ENCODE data around the gene DBN1. TPM values are rescaled to one million over a fixed set of nuclear protein-coding genes. Genes with fewer than 3 reads are reported as not detected.

Gene DBN1
- 205 TPM for polyA plus RNA-seq (2013, experiment 1 of 2)
- 197 TPM for polyA plus RNA-seq (2013, experiment 2 of 2)

DNA sequence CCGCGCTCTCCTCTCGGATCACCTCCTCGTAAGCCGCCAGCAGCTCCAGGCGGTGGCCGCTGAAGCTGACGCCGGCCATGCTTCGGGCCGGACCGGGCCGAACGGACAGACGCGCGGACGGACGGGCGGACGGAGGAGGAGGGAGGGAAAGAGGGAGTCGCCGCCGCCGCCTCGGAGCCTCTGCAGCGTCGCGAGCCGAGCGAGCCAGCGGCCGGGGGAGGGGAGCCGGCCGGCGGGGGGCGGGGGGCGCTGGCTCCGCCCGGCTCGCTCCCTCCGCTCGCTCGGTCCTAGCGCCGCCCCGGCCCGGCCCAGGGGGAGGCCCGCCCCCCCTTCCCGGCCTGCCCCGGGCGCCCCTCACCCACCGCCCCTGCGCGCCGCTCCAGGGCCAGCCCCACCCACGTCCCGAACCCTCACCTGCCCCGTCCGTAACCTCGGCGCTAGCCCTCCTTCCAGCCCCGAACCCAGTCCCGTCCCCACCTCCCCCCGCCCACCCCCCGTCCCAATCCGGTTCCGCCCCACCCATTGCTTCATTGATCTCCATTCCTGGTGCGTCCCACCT is at the start of gene DBN1:
TSS of gene DBN1 (minus strand) at position 192 of the 559 bp plus-strand sequence. CDS start at position 79, 113 bp downstream.
- H3K9ac ChIP-seq (ENCODE audit: low read depth, low read length, poor library complexity), result peak within 1 kb of the TSS; percentile 99
- peaks cover 41 to 44% of the 10 kb centered on the region in 2 donors for H3K4me1 ChIP-seq (ENCODE audit: control insufficient read depth in 2 of 2, insufficient read depth in 1 of 2, low read depth in 1 of 2, low read length in 2 of 2)
- no peak for DNase-seq (ENCODE audit: low spot score)

DNA sequence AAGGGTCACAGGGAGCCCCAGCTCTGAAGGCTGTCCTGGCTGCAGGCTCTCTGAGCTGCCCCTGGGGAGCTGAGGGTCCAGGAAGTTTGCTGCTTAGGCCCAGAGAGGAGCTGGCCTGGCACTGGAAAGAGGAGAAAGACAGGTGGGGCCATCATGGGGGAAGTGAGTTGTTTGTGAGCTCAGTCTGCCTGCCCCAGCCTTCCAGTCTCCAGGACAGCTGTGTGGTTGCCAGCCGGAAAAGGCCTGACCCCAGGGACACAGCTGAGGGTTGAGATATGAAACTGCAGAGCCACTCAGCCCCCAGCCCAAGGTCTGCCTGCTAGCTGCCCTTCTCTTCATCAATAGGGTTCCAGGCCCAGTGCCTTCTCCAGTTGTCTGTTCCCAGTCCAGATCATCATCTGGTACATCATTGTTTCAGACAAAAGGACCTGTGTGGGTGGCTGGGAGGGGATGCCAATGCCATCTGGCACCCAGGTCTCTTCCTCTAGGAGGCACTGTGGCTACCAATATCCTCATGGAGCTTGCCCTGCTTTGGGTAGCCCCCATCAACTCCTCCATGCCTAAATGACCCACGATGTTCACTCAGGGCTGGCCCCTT is 47.6 kb upstream of the DBN1 start:
- H3K9me3 ChIP-seq (replicated peaks in 1 of 2; ENCODE audit: control insufficient read depth in 2 of 2, insufficient read depth in 1 of 2, low read depth in 1 of 2, low read length in 2 of 2), result no peaks in the 10 kb centered on the region
- H3K4me1 ChIP-seq (ENCODE audit: control insufficient read depth in 2 of 2, insufficient read depth in 1 of 2, low read depth in 1 of 2, low read length in 2 of 2), result peaks cover 3% of the 10 kb centered on the region in 2 donors
- H3K27ac ChIP-seq (replicated peaks; ENCODE audit: low read length), result no peak overlapping the region
- H3K27me3 ChIP-seq (ENCODE audit: control insufficient read depth in 3 of 3, insufficient read depth in 3 of 3, low read depth in 1 of 3, low read length in 3 of 3), result no peaks in the 10 kb centered on the region
- DNase-seq (ENCODE audit: low spot score), result no peak
- H3K79me1 ChIP-seq (ENCODE audit: low read depth, low read length), result peaks cover 9% of the 10 kb centered on the region
- no peak overlapping the region for H3K4me3 ChIP-seq (ENCODE audit: low read length in 2 of 2)
- no peak overlapping the region for H3K23ac ChIP-seq (ENCODE audit: low read depth, low read length, poor library complexity)
- H3K4ac ChIP-seq (ENCODE audit: low read length), result no peak overlapping the region
- no peak overlapping the region for H2BK120ac ChIP-seq (ENCODE audit: low read depth, low read length)
- H3K4me2 ChIP-seq (ENCODE audit: insufficient read depth, low read length, poor library complexity, severe bottlenecking), result no peak overlapping the region
- H2AK5ac ChIP-seq (ENCODE audit: low read depth, low read length), result no peak overlapping the region
- H4K91ac ChIP-seq (ENCODE audit: low read depth, low read length, poor library complexity), result no peak overlapping the region
- no CpG with 5 or more reads among the region's 2 CpGs for WGBS, 2 donors (ENCODE audit: extremely low coverage in 2 of 2, insufficient read length in 2 of 2, insufficient replicate concordance in 1 of 2)
- no peak overlapping the region for H2BK5ac ChIP-seq (ENCODE audit: low read length)
- no peak overlapping the region for H2BK15ac ChIP-seq (ENCODE audit: low read length)
- H4K8ac ChIP-seq (ENCODE audit: low read depth, low read length), result no peak overlapping the region
- no peak overlapping the region for H3K9ac ChIP-seq (ENCODE audit: low read depth, low read length, poor library complexity)
- no peak overlapping the region for H2BK12ac ChIP-seq (ENCODE audit: low read length)
- peaks cover 53 to 71% of the 10 kb centered on the region in 2 donors for H3K36me3 ChIP-seq (replicated peaks in 1 of 2; ENCODE audit: control insufficient read depth in 2 of 2, insufficient read depth in 2 of 2, low read length in 2 of 2)
- H2AFZ ChIP-seq (ENCODE audit: low read length), result no peak overlapping the region
- no peak overlapping the region for H3K18ac ChIP-seq (ENCODE audit: low read length)
- H3K14ac ChIP-seq (ENCODE audit: low read length), result no peak overlapping the region

More for the DNA sequence above, at the start of gene DBN1:
- H3K4me2 ChIP-seq (ENCODE audit: insufficient read depth, low read length, poor library complexity, severe bottlenecking), result peak within 1 kb of the TSS; percentile 87
- H2AFZ ChIP-seq (ENCODE audit: low read length), result peak within 1 kb of the TSS; percentile 61
- H4K8ac ChIP-seq (ENCODE audit: low read depth, low read length), result no peak within 1 kb of the TSS
- peak within 1 kb of the TSS; percentile 68 for H2AK5ac ChIP-seq (ENCODE audit: low read depth, low read length)
- H3K27ac ChIP-seq (replicated peaks; ENCODE audit: low read length), result peak within 1 kb of the TSS; percentile 88
- peaks cover 25% of the 10 kb centered on the region for H3K79me1 ChIP-seq (ENCODE audit: low read depth, low read length)
- H3K4me3 ChIP-seq (ENCODE audit: low read length in 2 of 2), result peak within 1 kb of the TSS; percentile 94 to 96
- peak within 1 kb of the TSS; percentile 69 for H2BK12ac ChIP-seq (ENCODE audit: low read length)
- WGBS, 2 donors (ENCODE audit: extremely low coverage in 2 of 2, insufficient read length in 2 of 2, insufficient replicate concordance in 1 of 2), result no CpG with 5 or more reads among the region's 69 CpGs
- peak within 1 kb of the TSS; percentile 93 for H2BK120ac ChIP-seq (ENCODE audit: low read depth, low read length)
- peak within 1 kb of the TSS; percentile 99 for H3K18ac ChIP-seq (ENCODE audit: low read length)
- H3K23ac ChIP-seq (ENCODE audit: low read depth, low read length, poor library complexity), result peak within 1 kb of the TSS; percentile 94
- H3K36me3 ChIP-seq (replicated peaks in 1 of 2; ENCODE audit: control insufficient read depth in 2 of 2, insufficient read depth in 2 of 2, low read length in 2 of 2), result peaks cover 24 to 41% of the 10 kb centered on the region in 2 donors
- peak within 1 kb of the TSS; percentile 95 for H2BK5ac ChIP-seq (ENCODE audit: low read length)
- H3K4ac ChIP-seq (ENCODE audit: low read length), result peak within 1 kb of the TSS; percentile 96
- no peaks in the 10 kb centered on the region for H3K27me3 ChIP-seq (ENCODE audit: control insufficient read depth in 3 of 3, insufficient read depth in 3 of 3, low read depth in 1 of 3, low read length in 3 of 3)
- no peaks in the 10 kb centered on the region for H3K9me3 ChIP-seq (replicated peaks in 1 of 2; ENCODE audit: control insufficient read depth in 2 of 2, insufficient read depth in 1 of 2, low read depth in 1 of 2, low read length in 2 of 2)
- peak within 1 kb of the TSS; percentile 12 for H2BK15ac ChIP-seq (ENCODE audit: low read length)
- peak within 1 kb of the TSS; percentile 92 for H4K91ac ChIP-seq (ENCODE audit: low read depth, low read length, poor library complexity)
- H3K14ac ChIP-seq (ENCODE audit: low read length), result peak within 1 kb of the TSS; percentile 94

DNA sequence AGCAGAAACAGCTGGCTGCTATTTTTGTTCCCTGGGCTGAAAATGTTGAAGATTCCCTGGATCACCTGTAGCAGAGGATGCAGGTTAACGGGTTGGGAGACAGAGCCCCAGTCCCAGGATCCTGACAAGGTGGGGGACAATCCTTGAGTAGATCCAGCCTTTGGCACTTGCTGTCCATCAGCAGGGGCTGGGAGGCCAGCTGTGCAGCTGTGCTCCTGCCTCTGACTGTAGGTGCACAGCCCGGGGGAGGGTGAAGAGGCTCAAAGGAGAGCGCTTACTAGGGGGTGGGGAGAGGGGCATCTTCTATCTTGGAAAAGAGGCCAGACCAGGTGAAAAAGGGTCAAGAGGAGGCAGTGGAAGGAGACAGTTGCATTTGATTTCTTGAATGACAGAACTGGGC is 46.8 kb upstream of the DBN1 start:
- no peak overlapping the region for H3K27ac ChIP-seq (replicated peaks; ENCODE audit: low read length)
- no peak overlapping the region for H2AFZ ChIP-seq (ENCODE audit: low read length)
- H3K23ac ChIP-seq (ENCODE audit: low read depth, low read length, poor library complexity), result no peak overlapping the region
- no peak for DNase-seq (ENCODE audit: low spot score)
- no peak overlapping the region for H3K9ac ChIP-seq (ENCODE audit: low read depth, low read length, poor library complexity)
- no peak overlapping the region for H3K4me2 ChIP-seq (ENCODE audit: insufficient read depth, low read length, poor library complexity, severe bottlenecking)
- H2BK15ac ChIP-seq (ENCODE audit: low read length), result no peak overlapping the region
- no peak overlapping the region for H2BK12ac ChIP-seq (ENCODE audit: low read length)
- H3K4me1 ChIP-seq (ENCODE audit: control insufficient read depth in 2 of 2, insufficient read depth in 1 of 2, low read depth in 1 of 2, low read length in 2 of 2), result peaks cover 4 to 9% of the 10 kb centered on the region in 2 donors
- H2AK5ac ChIP-seq (ENCODE audit: low read depth, low read length), result no peak overlapping the region
- H3K4ac ChIP-seq (ENCODE audit: low read length), result no peak overlapping the region
- no peak overlapping the region for H4K8ac ChIP-seq (ENCODE audit: low read depth, low read length)
- no CpG with 5 or more reads among the region's 3 CpGs for WGBS, 2 donors (ENCODE audit: extremely low coverage in 2 of 2, insufficient read length in 2 of 2, insufficient replicate concordance in 1 of 2)
- H2BK5ac ChIP-seq (ENCODE audit: low read length), result no peak overlapping the region
- H3K9me3 ChIP-seq (replicated peaks in 1 of 2; ENCODE audit: control insufficient read depth in 2 of 2, insufficient read depth in 1 of 2, low read depth in 1 of 2, low read length in 2 of 2), result no peaks in the 10 kb centered on the region
- no peak overlapping the region for H3K4me3 ChIP-seq (ENCODE audit: low read length in 2 of 2)
- H3K14ac ChIP-seq (ENCODE audit: low read length), result no peak overlapping the region
- H2BK120ac ChIP-seq (ENCODE audit: low read depth, low read length), result no peak overlapping the region
- H3K36me3 ChIP-seq (replicated peaks in 1 of 2; ENCODE audit: control insufficient read depth in 2 of 2, insufficient read depth in 2 of 2, low read length in 2 of 2), result peaks cover 52 to 71% of the 10 kb centered on the region in 2 donors
- H3K18ac ChIP-seq (ENCODE audit: low read length), result no peak overlapping the region
- H3K79me1 ChIP-seq (ENCODE audit: low read depth, low read length), result peaks cover 12% of the 10 kb centered on the region
- no peaks in the 10 kb centered on the region for H3K27me3 ChIP-seq (ENCODE audit: control insufficient read depth in 3 of 3, insufficient read depth in 3 of 3, low read depth in 1 of 3, low read length in 3 of 3)
- H4K91ac ChIP-seq (ENCODE audit: low read depth, low read length, poor library complexity), result no peak overlapping the region

DNA sequence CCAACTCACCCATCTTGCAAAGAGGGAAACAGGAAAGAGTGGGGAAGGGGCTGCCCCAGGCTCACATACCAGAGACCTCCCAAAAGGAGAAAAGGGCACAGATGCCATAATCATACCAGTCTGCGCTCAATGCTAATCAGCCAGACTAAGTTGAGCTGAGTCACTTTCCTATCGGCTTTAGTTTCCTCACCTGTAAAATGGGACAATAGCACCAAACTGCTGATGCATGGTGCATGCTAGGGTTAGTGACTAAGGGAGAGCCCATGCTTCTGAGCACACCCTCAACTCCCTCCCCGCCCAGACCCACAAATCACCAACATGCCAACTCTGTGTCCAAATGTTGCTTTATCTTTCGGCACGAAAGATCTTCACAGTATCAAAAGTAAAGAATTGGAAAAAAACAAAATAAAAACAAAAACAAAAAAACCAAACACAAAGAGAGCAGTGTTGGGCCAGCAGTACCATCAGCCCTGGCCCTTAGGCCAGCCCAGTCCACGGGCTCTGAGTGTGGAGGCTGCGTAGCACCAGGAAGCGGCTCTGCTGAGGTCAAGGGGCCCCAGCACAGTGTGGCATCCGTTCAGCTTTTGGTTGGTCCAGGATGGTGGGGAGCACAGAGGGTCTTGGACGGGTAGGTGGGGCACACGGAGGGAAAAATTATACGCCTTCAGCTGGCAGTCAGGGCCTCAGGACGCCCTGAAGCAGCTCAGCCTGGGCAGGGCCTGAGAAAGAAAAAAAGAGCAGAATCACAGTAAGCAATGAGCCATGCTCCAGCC is 46.2 kb upstream of the DBN1 start:
- no peak overlapping the region for H3K23ac ChIP-seq (ENCODE audit: low read depth, low read length, poor library complexity)
- no peaks in the 10 kb centered on the region for H3K27me3 ChIP-seq (ENCODE audit: control insufficient read depth in 3 of 3, insufficient read depth in 3 of 3, low read depth in 1 of 3, low read length in 3 of 3)
- H2AFZ ChIP-seq (ENCODE audit: low read length), result no peak overlapping the region
- H4K91ac ChIP-seq (ENCODE audit: low read depth, low read length, poor library complexity), result no peak overlapping the region
- no peak overlapping the region for H3K9ac ChIP-seq (ENCODE audit: low read depth, low read length, poor library complexity)
- no peak overlapping the region for H3K14ac ChIP-seq (ENCODE audit: low read length)
- no peak overlapping the region for H3K4me2 ChIP-seq (ENCODE audit: insufficient read depth, low read length, poor library complexity, severe bottlenecking)
- H3K79me1 ChIP-seq (ENCODE audit: low read depth, low read length), result peaks cover 12% of the 10 kb centered on the region
- no peak overlapping the region for H3K18ac ChIP-seq (ENCODE audit: low read length)
- H2BK5ac ChIP-seq (ENCODE audit: low read length), result no peak overlapping the region
- WGBS, 2 donors (ENCODE audit: extremely low coverage in 2 of 2, insufficient read length in 2 of 2, insufficient replicate concordance in 1 of 2), result no CpG with 5 or more reads among the region's 13 CpGs
- H3K4ac ChIP-seq (ENCODE audit: low read length), result no peak overlapping the region
- H2BK120ac ChIP-seq (ENCODE audit: low read depth, low read length), result no peak overlapping the region
- H3K27ac ChIP-seq (replicated peaks; ENCODE audit: low read length), result no peak overlapping the region
- DNase-seq (ENCODE audit: low spot score), result no peak
- no peaks in the 10 kb centered on the region for H3K9me3 ChIP-seq (replicated peaks in 1 of 2; ENCODE audit: control insufficient read depth in 2 of 2, insufficient read depth in 1 of 2, low read depth in 1 of 2, low read length in 2 of 2)
- peaks cover 53 to 71% of the 10 kb centered on the region in 2 donors for H3K36me3 ChIP-seq (replicated peaks in 1 of 2; ENCODE audit: control insufficient read depth in 2 of 2, insufficient read depth in 2 of 2, low read length in 2 of 2)
- H2AK5ac ChIP-seq (ENCODE audit: low read depth, low read length), result no peak overlapping the region
- peak overlapping the region in 1 of 2 donors; percentile 19 for H3K4me3 ChIP-seq (ENCODE audit: low read length in 2 of 2)
- peaks cover 4 to 9% of the 10 kb centered on the region in 2 donors for H3K4me1 ChIP-seq (ENCODE audit: control insufficient read depth in 2 of 2, insufficient read depth in 1 of 2, low read depth in 1 of 2, low read length in 2 of 2)
- H4K8ac ChIP-seq (ENCODE audit: low read depth, low read length), result no peak overlapping the region
- H2BK12ac ChIP-seq (ENCODE audit: low read length), result no peak overlapping the region
- H2BK15ac ChIP-seq (ENCODE audit: low read length), result no peak overlapping the region
